ENCODE measurements around the gene CYB561D2.

CYB561D2 gene

GRCh38 chr3:50323614-50324199 lies 27.0 kb upstream of the CYB561D2 start:
- no peak for DNase-seq (ENCODE audit: low read depth in 2 of 2)

- no peak for DNase-seq (ENCODE audit: low read depth in 2 of 2)
Measured at GRCh38 chr3:50324351-50325112, 26.1 kb upstream of the CYB561D2 start.

- DNase-seq (ENCODE audit: low read depth in 2 of 2): no peak
Measured at GRCh38 chr3:50325113-50325480, 25.6 kb upstream of the CYB561D2 start.

GRCh38 chr3:50325497-50326181 lies 25.0 kb upstream of the CYB561D2 start:
- DNase-seq (ENCODE audit: low read depth in 2 of 2): no peak

GRCh38 chr3:50326182-50326541 lies 24.5 kb upstream of the CYB561D2 start:
- no peak for DNase-seq (ENCODE audit: low read depth in 2 of 2)

- DNase-seq (ENCODE audit: low read depth in 2 of 2): no peak
Measured at GRCh38 chr3:50327129-50327528, 23.5 kb upstream of the CYB561D2 start.

- DNase-seq (ENCODE audit: low read depth in 2 of 2): peak; percentile 84 to 86
Measured at GRCh38 chr3:50327943-50328691, 22.5 kb upstream of the CYB561D2 start, which contains the start of gene TUSC2. TUSC2 (minus strand) TSS chr3:50328223; CDS start chr3:50328099, 124 bp downstream.

GRCh38 chr3:50330330-50330729 lies 20.3 kb upstream of the CYB561D2 start:
- no peak for DNase-seq (ENCODE audit: low read depth in 2 of 2)

- DNase-seq (ENCODE audit: low read depth in 2 of 2): no peak
Measured at GRCh38 chr3:50331364-50331907, 19.2 kb upstream of the CYB561D2 start.

GRCh38 chr3:50333744-50334328 lies 16.8 kb upstream of the CYB561D2 start:
- no peak for DNase-seq (ENCODE audit: low read depth in 2 of 2)

GRCh38 chr3:50334339-50335075 lies 16.2 kb upstream of the CYB561D2 start:
- no peak for DNase-seq (ENCODE audit: low read depth in 2 of 2)

- DNase-seq (ENCODE audit: low read depth in 2 of 2): no peak
Measured at GRCh38 chr3:50336452-50337174, 14.0 kb upstream of the CYB561D2 start.

GRCh38 chr3:50337175-50337861 lies 13.3 kb upstream of the CYB561D2 start:
- peak; percentile 97 for DNase-seq (ENCODE audit: low read depth in 2 of 2)

- DNase-seq (ENCODE audit: low read depth in 2 of 2): no peak
Measured at GRCh38 chr3:50338965-50339364, 11.7 kb upstream of the CYB561D2 start.

GRCh38 chr3:50339485-50340146 lies 11.0 kb upstream of the CYB561D2 start:
- DNase-seq (ENCODE audit: low read depth in 2 of 2): no peak

- DNase-seq (ENCODE audit: low read depth in 2 of 2): no peak
Measured at GRCh38 chr3:50340147-50340447, 10.6 kb upstream of the CYB561D2 start.

GRCh38 chr3:50340448-50341329 lies 10.0 kb upstream of the CYB561D2 start, which contains the start of gene RASSF1:
RASSF1 (minus strand) TSS chr3:50340836; CDS start chr3:50340805, 31 bp downstream.
- no peak for DNase-seq (ENCODE audit: low read depth in 2 of 2)

GRCh38 chr3:50341537-50341936 lies 9.1 kb upstream of the CYB561D2 start:
- no peak for DNase-seq (ENCODE audit: low read depth in 2 of 2)

Measured in fibroblast of skin of left quadriceps (primary cell).